K562 (cell line): ENCODE data around the gene CEMIP2. TPM values are rescaled to one million over a fixed set of nuclear protein-coding genes. Genes with fewer than 3 reads are reported as not detected.

Source experiments
- ATAC-seq: fragments of 200-7000 bp; cut with Tn5 transposase; 3 replicates; pipeline ENCODE4 v1.9.1; 2020; ENCODE audit warnings: moderate library complexity
- BruUV-seq: library from RNA; stranded (reverse); fragments of 400-500 nt; replicated peaks from 2 replicates; lab custom pipeline; 2021; lab: Mats Ljungman, UMichigan
- CTCF ChIA-PET: fragments of 300-600 bp; formaldehyde crosslinking; extraction: SDS; loops from one replicate; lab custom pipeline; 2021; ENCODE audit warnings: low intra/inter-chr PET ratio; lab: Yijun Ruan, JAX
- POLR2A ChIA-PET: fragments of 300-600, 350-650 bp; sonication (Branson Sonifier 250); formaldehyde crosslinking; extraction: SDS; loops from one replicate; lab custom pipeline; 2021; ENCODE audit warnings: antibody characterized with exemption, inconsistent platforms; lab: Yijun Ruan, JAX
- DNase-seq, 4 experiments: peaks; one replicate each; pipeline versions ENCODE4 v3.0.0 to v3.0.0-alpha.2; 2011 to 2018; ENCODE audit warnings: low spot score in 3 of 4, mixed read lengths in 3 of 4; ENCODE audit errors: extremely low read depth in 1 of 4
- FAIRE-seq: peaks from 2 replicates; lab custom pipeline; 2011; peaks lifted over from hg19 to GRCh38; lab: Jason Lieb, UNC
- H2AFZ ChIP-seq: 2 replicates; pipeline ENCODE4 v1.6.0; 2011; ENCODE audit warnings: low read depth, low read length, control low read depth, inconsistent platforms
- H3K27ac ChIP-seq: fragments of 200-600 bp; 3 replicates; pipeline ENCODE4 v1.8.0; 2011; ENCODE audit warnings: low read depth, mild to moderate bottlenecking, control low read depth, inconsistent platforms, low read length, moderate library complexity, mixed read lengths; ENCODE audit errors: extremely low read depth
- H3K27me3 ChIP-seq, 2 experiments: fragments of 300-600 bp in 1 of 2; 2 replicates in 1 of 2; 3 replicates in 1 of 2; pipeline versions ENCODE4 v1.6.0 to v1.8.0; 2011; ENCODE audit warnings: inconsistent platforms in 2 of 2, low read length in 2 of 2, mild to moderate bottlenecking in 1 of 2, mixed read lengths in 1 of 2, moderate library complexity in 1 of 2; ENCODE audit not compliant: control insufficient read depth in 2 of 2, insufficient read depth in 2 of 2
- H3K36me3 ChIP-seq: fragments of 300-600 bp; 3 replicates; pipeline ENCODE4 v1.8.0; 2011; ENCODE audit warnings: mild to moderate bottlenecking, low read length, inconsistent platforms; ENCODE audit not compliant: control insufficient read depth, insufficient read depth
- H3K4me1 ChIP-seq, 2 experiments: fragments of 200-600 bp in 1 of 2; replicated peaks in 1 of 2; 2 replicates in 1 of 2; 3 replicates in 1 of 2; pipeline versions ENCODE4 v1.5.1 to v1.8.0; 2011; ENCODE audit warnings: inconsistent platforms in 2 of 2, low read length in 2 of 2, mild to moderate bottlenecking in 1 of 2, mixed read lengths in 1 of 2, moderate library complexity in 1 of 2; ENCODE audit not compliant: control insufficient read depth in 2 of 2, insufficient read depth in 2 of 2
- H3K4me2 ChIP-seq: 2 replicates; pipeline ENCODE4 v1.6.1; 2011; ENCODE audit warnings: low read length, control low read depth, inconsistent platforms, mixed read lengths; ENCODE audit not compliant: insufficient read depth
- H3K4me3 ChIP-seq: fragments of 200-600 bp; sonication (generic), shearing (Covaris generic); 2 replicates; pipeline ENCODE4 v1.5.1; 2016; ENCODE audit warnings: control low read depth, inconsistent platforms
- H3K79me2 ChIP-seq: fragments of 200-600 bp; 3 replicates; pipeline ENCODE4 v1.8.0; 2011; ENCODE audit warnings: low read length, inconsistent platforms; ENCODE audit not compliant: control insufficient read depth, insufficient read depth
- H3K9ac ChIP-seq, 2 experiments: 2 replicates each; pipeline versions ENCODE4 v1.6.0 to v1.6.1; 2011; ENCODE audit warnings: low read depth in 2 of 2, low read length in 2 of 2, control low read depth in 1 of 2, inconsistent platforms in 1 of 2, mild to moderate bottlenecking in 1 of 2, mixed read lengths in 1 of 2; ENCODE audit not compliant: insufficient read depth in 1 of 2
- H3K9me1 ChIP-seq: one replicate; pipeline ENCODE4 v1.6.0; 2011; ENCODE audit warnings: inconsistent platforms, mild to moderate bottlenecking, low read length, moderate library complexity; ENCODE audit not compliant: control insufficient read depth, insufficient read depth
- H3K9me3 ChIP-seq: replicated peaks from 2 replicates; pipeline ENCODE4 v1.5.1; 2011; ENCODE audit warnings: low read depth, low read length, inconsistent platforms; ENCODE audit not compliant: control insufficient read depth, insufficient read depth
- H4K20me1 ChIP-seq: replicated peaks from 2 replicates; pipeline ENCODE4 v1.6.1; 2011; ENCODE audit warnings: low read length, inconsistent platforms, mixed read lengths; ENCODE audit not compliant: control insufficient read depth, insufficient read depth
- CEBPG ChIP-seq, 3 experiments: fragments of 200-800 bp in 1 of 3; sonication (Bioruptor generic) in 1 of 3; sonication (generic) in 1 of 3; formaldehyde crosslinking in 1 of 3; IDR thresholded peaks in 2 of 3; conservative IDR thresholded peaks in 1 of 3; 2 replicates each; pipeline versions ENCODE4 v1.6.1 to v1.8.0; 2016 to 2022; ENCODE audit warnings: missing compliant biosample characterization in 2 of 3, missing genetic modification characterization in 2 of 3, mild to moderate bottlenecking in 1 of 3, missing genetic modification reagents in 1 of 3
- ELF4 ChIP-seq: fragments of 450-650 bp; formaldehyde crosslinking; IDR thresholded peaks from 2 replicates; pipeline ENCODE4 v1.4.0; 2022; ENCODE audit warnings: missing genetic modification characterization
- MLLT1 ChIP-seq, 2 experiments: fragments of 450-650 bp; IDR thresholded peaks; 2 replicates each; pipeline ENCODE4 v1.6.1; 2016
- XRCC5 ChIP-seq: fragments of 200-400 bp; formaldehyde crosslinking; IDR thresholded peaks from 2 replicates; pipeline ENCODE4 v1.6.1; 2017; ENCODE audit warnings: low read depth, mild to moderate bottlenecking, low read length
- WGBS: fragments of 100-300 bp; shearing (Covaris generic); methylation state at CpG from one replicate; pipeline ENCODE4 v1.1.6; 2016; ENCODE audit warnings: low coverage, mixed read lengths; ENCODE audit not compliant: insufficient coverage; ENCODE audit errors: missing lambda C conversion rate; 5-methylcytosine and 5-hydroxymethylcytosine counted together
- in situ Hi-C: fragments of 300-500 bp; cut with MboI; formaldehyde crosslinking; loops from 4 replicates; pipeline ENCODE4 v1.15.0; 2018; ENCODE audit warnings: inconsistent platforms, mixed read lengths
- intact Hi-C: fragments of 100-400 bp; cut with micrococcal nuclease; formaldehyde crosslinking; loops from 2 replicates; pipeline ENCODE4 v1.14.2; 2022
- polyA plus RNA-seq, 8 experiments: library from polyadenylated mRNA; depleted of rRNA in 4 of 8; stranded (reverse) in 5 of 8; unstranded in 3 of 8; fragments of >200 nt; fragmentation: Nextera tagmentation in 2 of 8; fragmentation: Illumina TruSeq in 1 of 8; extraction: Ambion mirVana in 2 of 8; extraction: Trizol in 1 of 8; gene quantifications; 2 replicates each; pipeline versions ENCODE4 v1.2.1 to v1.2.3, GENCODE V29; 2011 to 2014; ENCODE audit warnings: inconsistent platforms in 1 of 8, missing spikeins in 1 of 8
- total RNA-seq, 7 experiments: library from RNA; depleted of rRNA in 6 of 7; stranded (reverse); fragments of >200 nt in 6 of 7; fragmentation: Illumina TruSeq in 2 of 7; extraction: Trizol in 2 of 7; gene quantifications; 2 replicates each; pipeline versions ENCODE4 v1.2.1 to v1.2.3, GENCODE V29; 2011 to 2021; ENCODE audit warnings: low replicate concordance in 1 of 7
- TF ChIP-seq, protein P1 (sequence below): fragments of 450-650 bp; IDR thresholded peaks from 2 replicates; pipeline ENCODE4 v1.7.0; 2016; ENCODE audit warnings: borderline replicate concordance
- TF ChIP-seq, protein P2 (sequence below), 2 experiments: fragments of 450-650 bp in 1 of 2; sonication (generic) in 1 of 2; formaldehyde crosslinking in 1 of 2; IDR thresholded peaks in 1 of 2; conservative IDR thresholded peaks in 1 of 2; 2 replicates each; pipeline versions ENCODE4 v1.6.1 to v1.8.1; 2016 to 2023; ENCODE audit warnings: mild to moderate bottlenecking in 2 of 2, moderate library complexity in 2 of 2, inconsistent platforms in 1 of 2, missing genetic modification reagents in 1 of 2

The CEMIP2 gene
- total and polyA plus RNA-seq, 9 of the 15 experiments (the other 6 are each of a cell fraction or from before 2014, with no cell fraction given), result 5.4 to 29.9 (median 14.2) TPM

DNA sequence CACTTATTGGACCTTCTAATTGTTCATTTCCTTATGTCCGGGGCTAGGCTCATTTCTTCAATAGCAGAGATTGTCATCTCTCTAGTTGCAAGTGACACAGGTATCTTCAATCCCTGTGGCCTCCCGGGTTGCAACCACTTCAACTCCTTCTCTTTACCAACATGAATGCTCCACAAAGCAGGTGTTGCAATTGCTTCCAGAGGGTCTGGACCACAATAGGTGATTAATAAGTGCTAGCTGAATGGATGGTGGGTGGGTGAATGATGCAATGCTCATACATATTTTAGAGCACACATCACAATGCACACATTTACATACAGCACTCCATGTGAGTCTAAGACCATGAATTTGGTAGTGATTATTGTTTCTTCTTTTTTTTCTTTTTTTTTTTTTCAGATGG is 2.6 kb downstream of the CEMIP2 start:
- 17% methylated on average over 2 of the region's 2 CpGs for WGBS

GRCh38 chr9:71764891-71765290 is 3.4 kb downstream of the CEMIP2 start:
- ChIA-PET POLR2A (interaction anchor here (0.8 kb wide), 1 partner anchor 117 kb away, joined by 3 read pairs; no protein-coding TSS in a partner anchor), CTCF (no interaction called here)
- no peak overlapping the region for H3K4me2 ChIP-seq
- no peaks in the 10 kb centered on the region for H4K20me1 ChIP-seq
- H3K4me1 ChIP-seq, result peaks cover 14 to 18% of the 10 kb centered on the region in 2 experiments
- H3K9me3 ChIP-seq, result no peaks in the 10 kb centered on the region
- intact Hi-C loops (loop anchor here (5.0 to 10.0 kb wide), 2 partner anchors 48 to 310 kb away; no protein-coding TSS in a partner anchor), in situ Hi-C loops (no loop called here)
- TF ChIP-seq MLLT1 (IDR thresholded peaks at IDR 0.05), result no peak
- TF ChIP-seq, protein P1, sequence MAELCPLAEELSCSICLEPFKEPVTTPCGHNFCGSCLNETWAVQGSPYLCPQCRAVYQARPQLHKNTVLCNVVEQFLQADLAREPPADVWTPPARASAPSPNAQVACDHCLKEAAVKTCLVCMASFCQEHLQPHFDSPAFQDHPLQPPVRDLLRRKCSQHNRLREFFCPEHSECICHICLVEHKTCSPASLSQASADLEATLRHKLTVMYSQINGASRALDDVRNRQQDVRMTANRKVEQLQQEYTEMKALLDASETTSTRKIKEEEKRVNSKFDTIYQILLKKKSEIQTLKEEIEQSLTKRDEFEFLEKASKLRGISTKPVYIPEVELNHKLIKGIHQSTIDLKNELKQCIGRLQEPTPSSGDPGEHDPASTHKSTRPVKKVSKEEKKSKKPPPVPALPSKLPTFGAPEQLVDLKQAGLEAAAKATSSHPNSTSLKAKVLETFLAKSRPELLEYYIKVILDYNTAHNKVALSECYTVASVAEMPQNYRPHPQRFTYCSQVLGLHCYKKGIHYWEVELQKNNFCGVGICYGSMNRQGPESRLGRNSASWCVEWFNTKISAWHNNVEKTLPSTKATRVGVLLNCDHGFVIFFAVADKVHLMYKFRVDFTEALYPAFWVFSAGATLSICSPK, result no peak
- H3K27ac ChIP-seq, result no peak overlapping the region
- H3K36me3 ChIP-seq, result no peaks in the 10 kb centered on the region
- peaks cover 76% of the 10 kb centered on the region for H3K79me2 ChIP-seq
- H3K9ac ChIP-seq, result no peak overlapping the region
- no peak overlapping the region for H3K4me3 ChIP-seq
- no peaks in the 10 kb centered on the region for H3K9me1 ChIP-seq
- H3K27me3 ChIP-seq, result no peaks in the 10 kb centered on the region
- ATAC-seq, result no peak
- H2AFZ ChIP-seq, result no peak overlapping the region
- no peak for DNase-seq
- no TSS peak for BruUV-seq
- FAIRE-seq, result no peak
- WGBS, result 0% methylated on average over 1 of the region's 1 CpG

More for the DNA sequence above, 2.6 kb downstream of the CEMIP2 start:
- ChIA-PET CTCF (no interaction called here), POLR2A (no interaction called here)
- FAIRE-seq, result no peak
- in situ Hi-C loops (no loop called here), intact Hi-C loops (loop anchor here (10.0 kb wide), 1 partner anchor 311 kb away; no protein-coding TSS in a partner anchor)
- peaks cover 14 to 18% of the 10 kb centered on the region in 2 experiments; a peak in 4 of 5 replicates for H3K4me1 ChIP-seq
- H4K20me1 ChIP-seq, result no peaks in the 10 kb centered on the region
- H3K36me3 ChIP-seq, result no peaks in the 10 kb centered on the region
- TF ChIP-seq CEBPG (CRISPR knock-in tag; IDR thresholded peaks at IDR 0.05), result peak; percentile 58; the same call in 1 of the 2 replicates
- peak; percentile 15 to 43; a peak in 1 of 4 replicates for TF ChIP-seq CEBPG (tag; conservative IDR thresholded peaks at IDR 0.05 in 1 of 2, IDR thresholded peaks at IDR 0.05 in 1 of 2)
- TF ChIP-seq ELF4, result no peak
- no peak for TF ChIP-seq XRCC5
- TF ChIP-seq, protein P2, sequence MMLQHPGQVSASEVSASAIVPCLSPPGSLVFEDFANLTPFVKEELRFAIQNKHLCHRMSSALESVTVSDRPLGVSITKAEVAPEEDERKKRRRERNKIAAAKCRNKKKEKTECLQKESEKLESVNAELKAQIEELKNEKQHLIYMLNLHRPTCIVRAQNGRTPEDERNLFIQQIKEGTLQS (IDR thresholded peaks at IDR 0.05), result peak; percentile 56
- TF ChIP-seq, protein P2 (CRISPR knock-in tag; conservative IDR thresholded peaks at IDR 0.05), result no peak
- H3K9ac ChIP-seq, result no peak overlapping the region
- no peaks in the 10 kb centered on the region for H3K9me1 ChIP-seq
- no peak overlapping the region for H3K4me3 ChIP-seq
- no peak overlapping the region for H3K27ac ChIP-seq
- no peak overlapping the region for H2AFZ ChIP-seq
- ATAC-seq, result no peak
- H3K4me2 ChIP-seq, result no peak overlapping the region
- peaks cover 70% of the 10 kb centered on the region for H3K79me2 ChIP-seq
- no peaks in the 10 kb centered on the region for H3K27me3 ChIP-seq
- no peak for DNase-seq
- BruUV-seq, result no TSS peak
- no peaks in the 10 kb centered on the region for H3K9me3 ChIP-seq
